H1 (cell line): ENCODE measurements around the gene CDKN1B. TPM values are rescaled to one million over a fixed set of nuclear protein-coding genes. Genes with fewer than 3 reads are reported as not detected.

Experiments
- GABPA ChIP-seq: IDR thresholded peaks from 2 replicates; pipeline ENCODE4 v1.6.1; 2011; ENCODE audit warnings: mild to moderate bottlenecking, low read length, moderate library complexity, borderline replicate concordance; ENCODE audit not compliant: insufficient read depth
- JUND ChIP-seq: IDR thresholded peaks from 2 replicates; pipeline ENCODE4 v1.6.1; 2011; ENCODE audit warnings: mild to moderate bottlenecking, improper control_type of control experiment, low read length
- PHF8 ChIP-seq: fragments of 200-600 bp; sonication (generic); conservative IDR thresholded peaks from 2 replicates; pipeline ENCODE4 v1.7.1; 2012; ENCODE audit warnings: low read depth, mild to moderate bottlenecking, inconsistent platforms, low read length, moderate library complexity
- YY1 ChIP-seq: IDR thresholded peaks from 2 replicates; pipeline ENCODE4 v1.6.1; 2011; ENCODE audit warnings: low read depth, mild to moderate bottlenecking, low read length
- polyA plus RNA-seq, 7 experiments: library from polyadenylated mRNA; depleted of rRNA in 3 of 7; stranded (reverse) in 5 of 7; unstranded in 2 of 7; fragments of >200 nt in 5 of 7; fragments of 200-250 nt in 2 of 7; gene quantifications; 1 replicate in 5 of 7; 2 replicates in 1 of 7; 4 replicates in 1 of 7; pipeline versions ENCODE4 v1.2.1 to v1.2.3, GENCODE V29; 2011 to 2013; ENCODE audit warnings: missing spikeins in 2 of 7, mixed read lengths in 2 of 7
- total RNA-seq: library from RNA; stranded (reverse); fragmentation: NEBNext Ultra II Directional; extraction: Animal tissue kit (Norgen Biotek cat#: 25700); gene quantifications from 2 replicates; pipeline ENCODE4 v1.2.1, GENCODE V29; 2021

Gene CDKN1B
- total and polyA plus RNA-seq, 2 of the 8 experiments (the other 6 are each of a cell fraction or from before 2014, with no cell fraction given) = 6.5 to 27.2 TPM

DNA sequence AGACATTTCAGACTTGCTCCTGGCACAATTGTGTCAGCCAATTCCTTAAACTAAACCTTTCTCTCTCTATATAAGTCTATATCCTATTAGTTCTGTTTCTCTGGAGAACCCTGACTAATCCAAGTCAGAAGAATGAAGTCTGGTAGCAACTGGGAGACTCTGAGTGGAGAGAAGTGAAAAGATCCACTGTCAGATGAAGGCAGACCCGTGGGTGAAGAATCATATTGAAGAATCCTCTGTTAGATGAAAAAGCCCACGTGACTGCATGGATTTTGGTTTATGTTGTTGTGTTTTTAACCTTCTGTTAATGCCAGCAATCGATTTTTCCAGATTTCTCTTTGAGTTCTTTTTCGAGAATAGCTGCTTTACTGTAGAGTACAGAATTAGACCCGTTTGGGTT lies 38.8 kb downstream of the CDKN1B start (continued):
- TF ChIP-seq YY1 = no peak
- no peak for TF ChIP-seq GABPA
- no peak for TF ChIP-seq PHF8
- no peak for TF ChIP-seq JUND
